SK-N-DZ (cell line): ENCODE results near the gene MPPED2.

Experiments
- DNase-seq: peaks from one replicate; pipeline ENCODE4 v3.0.0-alpha.2; 2015; ENCODE audit warnings: low spot score

MPPED2 gene

GRCh38 chr11:30533445-30533947 lies 52.7 kb downstream of the MPPED2 start:
- DNase-seq, result no peak

- no peak for DNase-seq
Observed at GRCh38 chr11:30527566-30527965, 58.6 kb downstream of the MPPED2 start.

- no peak for DNase-seq
Observed at GRCh38 chr11:30526558-30526957, 59.6 kb downstream of the MPPED2 start.

GRCh38 chr11:30522536-30523243 lies 63.5 kb downstream of the MPPED2 start:
- no peak for DNase-seq

- DNase-seq, result no peak
Observed at GRCh38 chr11:30521297-30522071, 64.7 kb downstream of the MPPED2 start.

- DNase-seq, result no peak
Observed at GRCh38 chr11:30513087-30513486, 73.1 kb downstream of the MPPED2 start.

- no peak for DNase-seq
Observed at GRCh38 chr11:30511408-30511807, 74.7 kb downstream of the MPPED2 start.

GRCh38 chr11:30510750-30511149 lies 75.4 kb downstream of the MPPED2 start:
- DNase-seq, result no peak

- DNase-seq, result no peak
Observed at GRCh38 chr11:30509364-30509763, 76.8 kb downstream of the MPPED2 start.

- no peak for DNase-seq
Observed at GRCh38 chr11:30508594-30508993, 77.6 kb downstream of the MPPED2 start.

- DNase-seq, result no peak
Observed at GRCh38 chr11:30505603-30506002, 80.5 kb downstream of the MPPED2 start.

- peak; percentile 11 for DNase-seq
Observed at GRCh38 chr11:30504468-30504867, 81.7 kb downstream of the MPPED2 start.

- no peak for DNase-seq
Observed at GRCh38 chr11:30503156-30503555, 83.0 kb downstream of the MPPED2 start.

GRCh38 chr11:30502305-30502704 lies 83.8 kb downstream of the MPPED2 start:
- DNase-seq, result no peak

GRCh38 chr11:30501744-30502143 lies 84.4 kb downstream of the MPPED2 start:
- no peak for DNase-seq

GRCh38 chr11:30499940-30500339 lies 86.2 kb downstream of the MPPED2 start:
- no peak for DNase-seq

GRCh38 chr11:30497600-30497999 lies 88.6 kb downstream of the MPPED2 start:
- no peak for DNase-seq

- DNase-seq, result no peak
Observed at GRCh38 chr11:30496935-30497334, 89.2 kb downstream of the MPPED2 start.

- no peak for DNase-seq
Observed at GRCh38 chr11:30495437-30495836, 90.7 kb downstream of the MPPED2 start.

GRCh38 chr11:30489511-30489910 lies 96.6 kb downstream of the MPPED2 start:
- DNase-seq, result no peak

- DNase-seq, result no peak
Observed at GRCh38 chr11:30489076-30489475, 97.1 kb downstream of the MPPED2 start.

- no peak for DNase-seq
Observed at GRCh38 chr11:30488304-30488998, 97.7 kb downstream of the MPPED2 start.
